Hepatocyte (in vitro differentiated cells): Measurements from ENCODE around the gene MED9. TPM values are rescaled to one million over a fixed set of nuclear protein-coding genes. Genes with fewer than 3 reads are reported as not detected.

Experiments used
- DNase-seq: peaks from one replicate; pipeline ENCODE4 v3.0.0-alpha.2; 2016; ENCODE audit warnings: low spot score
- H2AFZ ChIP-seq: fragments of 200-600 bp; sonication (generic); 2 replicates; pipeline ENCODE4 v1.6.0; 2016; ENCODE audit warnings: antibody characterized with exemption, mild to moderate bottlenecking
- H3K27ac ChIP-seq: fragments of 200-600 bp; sonication (generic); 2 replicates; pipeline ENCODE4 v1.5.1; 2016; ENCODE audit warnings: mild to moderate bottlenecking
- H3K27me3 ChIP-seq: fragments of 200-600 bp; sonication (generic); 2 replicates; pipeline ENCODE4 v1.6.1; 2016
- H3K36me3 ChIP-seq: fragments of 200-600 bp; sonication (generic); replicated peaks from 2 replicates; pipeline ENCODE4 v1.5.1; 2016; ENCODE audit warnings: low read depth; ENCODE audit not compliant: insufficient read depth
- H3K4me1 ChIP-seq: fragments of 200-600 bp; sonication (generic); 2 replicates; pipeline ENCODE4 v1.5.1; 2016; ENCODE audit warnings: mild to moderate bottlenecking, moderate library complexity; ENCODE audit not compliant: insufficient read depth
- H3K4me2 ChIP-seq: fragments of 200-600 bp; sonication (generic); 2 replicates; pipeline ENCODE4 v1.6.0; 2016
- H3K4me3 ChIP-seq: fragments of 200-600 bp; sonication (generic); 2 replicates; pipeline ENCODE4 v1.5.1; 2016; ENCODE audit warnings: mild to moderate bottlenecking
- H3K79me2 ChIP-seq: fragments of 200-600 bp; sonication (generic); 2 replicates; pipeline ENCODE4 v1.6.0; 2017; ENCODE audit warnings: mild to moderate bottlenecking
- H3K9me2 ChIP-seq: fragments of 200-600 bp; sonication (generic); replicated peaks from 2 replicates; pipeline ENCODE4 v1.6.0; 2017; ENCODE audit warnings: mild to moderate bottlenecking; ENCODE audit not compliant: insufficient read depth
- H3K9me3 ChIP-seq: fragments of 200-600 bp; sonication (generic); 2 replicates; pipeline ENCODE4 v1.5.1; 2016; ENCODE audit warnings: low read depth, mild to moderate bottlenecking
- H4K20me1 ChIP-seq: fragments of 200-600 bp; sonication (generic); 2 replicates; pipeline ENCODE4 v1.6.0; 2016; ENCODE audit warnings: mild to moderate bottlenecking; ENCODE audit not compliant: insufficient read depth, poor library complexity, severe bottlenecking
- EZH2 ChIP-seq: fragments of 200-600 bp; sonication (generic); IDR thresholded peaks from 2 replicates; pipeline ENCODE4 v1.6.1; 2016; ENCODE audit warnings: antibody characterized with exemption, mild to moderate bottlenecking, borderline replicate concordance
- EZH2phosphoT487 ChIP-seq: fragments of 200-600 bp; sonication (generic); IDR thresholded peaks from one replicate; pipeline ENCODE4 v1.6.1; 2018; ENCODE audit warnings: antibody characterized with exemption, mild to moderate bottlenecking, low read depth, moderate library complexity; ENCODE audit not compliant: unreplicated experiment, severe bottlenecking
- WGBS: methylation state at CpG from one replicate; pipeline ENCODE4 v1.1.6; 2016; ENCODE audit warnings: low lambda C conversion rate; ENCODE audit errors: missing lambda C conversion rate; 5-methylcytosine and 5-hydroxymethylcytosine counted together
- polyA plus RNA-seq: library from polyadenylated mRNA; unstranded; fragments of >200 nt; fragmentation: Nextera tagmentation; extraction: Ambion mirVana; gene quantifications from 2 replicates; pipeline ENCODE4 v1.2.1, GENCODE V29; 2016
- total RNA-seq: library from RNA; depleted of rRNA; stranded (reverse); fragments of >200 nt; gene quantifications from 2 replicates; pipeline ENCODE4 v1.2.3, GENCODE V29; 2014
- TF ChIP-seq, protein P1 (sequence below): fragments of 200-600 bp; sonication (generic); IDR thresholded peaks from 2 replicates; pipeline ENCODE4 v1.5.1; 2016; ENCODE audit warnings: antibody characterized with exemption, mild to moderate bottlenecking; ENCODE audit not compliant: poor library complexity

Gene MED9
- total and polyA plus RNA-seq, 2 experiments from 2014 or later = 17.1 to 17.3 TPM

- Histone ChIP-seq H3K79me2 (no peaks in the 10 kb centered on the region), H3K4me1 (peaks cover 21% of the 10 kb centered on the region), H3K4me3 (no peak overlapping the region), H3K27me3 (peaks cover 9% of the 10 kb centered on the region), H2AFZ (no peak overlapping the region), H4K20me1 (no peaks in the 10 kb centered on the region), H3K27ac (no peak overlapping the region), H3K36me3 (no peaks in the 10 kb centered on the region), H3K9me3 (no peaks in the 10 kb centered on the region), H3K4me2 (peak overlapping the region; percentile 99), H3K9me2 (no peaks in the 10 kb centered on the region)
- no peak for DNase-seq
- 76% methylated on average over 15 of the region's 15 CpGs for WGBS
- TF ChIP-seq EZH2phosphoT487 (no peak), EZH2 (no peak)
Measured at GRCh38 chr17:17493249-17493985, 16.6 kb downstream of the MED9 start.

- WGBS = 56% methylated on average over 5 of the region's 5 CpGs
- no peaks in the 10 kb centered on the region for H4K20me1 ChIP-seq
- no peaks in the 10 kb centered on the region for H3K79me2 ChIP-seq
- no peak overlapping the region for H3K4me3 ChIP-seq
- TF ChIP-seq, protein P1, sequence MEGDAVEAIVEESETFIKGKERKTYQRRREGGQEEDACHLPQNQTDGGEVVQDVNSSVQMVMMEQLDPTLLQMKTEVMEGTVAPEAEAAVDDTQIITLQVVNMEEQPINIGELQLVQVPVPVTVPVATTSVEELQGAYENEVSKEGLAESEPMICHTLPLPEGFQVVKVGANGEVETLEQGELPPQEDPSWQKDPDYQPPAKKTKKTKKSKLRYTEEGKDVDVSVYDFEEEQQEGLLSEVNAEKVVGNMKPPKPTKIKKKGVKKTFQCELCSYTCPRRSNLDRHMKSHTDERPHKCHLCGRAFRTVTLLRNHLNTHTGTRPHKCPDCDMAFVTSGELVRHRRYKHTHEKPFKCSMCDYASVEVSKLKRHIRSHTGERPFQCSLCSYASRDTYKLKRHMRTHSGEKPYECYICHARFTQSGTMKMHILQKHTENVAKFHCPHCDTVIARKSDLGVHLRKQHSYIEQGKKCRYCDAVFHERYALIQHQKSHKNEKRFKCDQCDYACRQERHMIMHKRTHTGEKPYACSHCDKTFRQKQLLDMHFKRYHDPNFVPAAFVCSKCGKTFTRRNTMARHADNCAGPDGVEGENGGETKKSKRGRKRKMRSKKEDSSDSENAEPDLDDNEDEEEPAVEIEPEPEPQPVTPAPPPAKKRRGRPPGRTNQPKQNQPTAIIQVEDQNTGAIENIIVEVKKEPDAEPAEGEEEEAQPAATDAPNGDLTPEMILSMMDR = no peak
- TF ChIP-seq EZH2phosphoT487 (no peak), EZH2 (no peak)
- peaks cover 21% of the 10 kb centered on the region for H3K4me1 ChIP-seq
- no peaks in the 10 kb centered on the region for H3K36me3 ChIP-seq
- no peak overlapping the region for H2AFZ ChIP-seq
- H3K9me3 ChIP-seq = no peaks in the 10 kb centered on the region
- peak overlapping the region; percentile 99 for H3K4me2 ChIP-seq
- peaks cover 9% of the 10 kb centered on the region for H3K27me3 ChIP-seq
- no peak for DNase-seq
- no peak overlapping the region for H3K27ac ChIP-seq
- H3K9me2 ChIP-seq = no peaks in the 10 kb centered on the region
Measured at GRCh38 chr17:17493986-17494466, 17.2 kb downstream of the MED9 start.

DNA sequence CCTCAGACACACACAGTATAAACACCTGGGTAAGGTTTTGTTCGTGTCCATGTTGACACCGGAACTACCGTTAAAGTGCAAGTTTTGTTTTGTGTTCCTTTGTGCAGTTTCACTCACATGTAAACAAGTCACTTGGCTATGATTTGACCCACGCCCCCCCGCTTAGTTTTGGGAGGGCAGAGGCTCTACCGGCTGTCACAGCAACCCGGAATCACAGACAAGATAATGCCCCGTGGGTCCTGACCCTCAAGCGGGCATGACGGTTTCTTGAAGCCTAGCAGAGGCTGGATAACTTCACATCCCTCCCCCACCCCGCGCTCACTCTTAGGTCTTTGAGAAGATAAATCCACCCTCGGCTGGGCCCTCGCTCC lies 17.7 kb downstream of the MED9 start:
- no peak for TF ChIP-seq EZH2
- no peak for TF ChIP-seq EZH2phosphoT487
- TF ChIP-seq, protein P1 = no peak
- no peak for DNase-seq
- WGBS = 21% methylated on average over 12 of the region's 14 CpGs
- Histone ChIP-seq H3K27me3 (peaks cover 9% of the 10 kb centered on the region), H3K4me3 (peak overlapping the region; percentile 70), H2AFZ (no peak overlapping the region), H3K9me3 (no peaks in the 10 kb centered on the region), H4K20me1 (no peaks in the 10 kb centered on the region), H3K79me2 (no peaks in the 10 kb centered on the region), H3K27ac (no peak overlapping the region), H3K4me1 (peaks cover 21% of the 10 kb centered on the region), H3K9me2 (no peaks in the 10 kb centered on the region), H3K4me2 (peak overlapping the region; percentile 99), H3K36me3 (no peaks in the 10 kb centered on the region)

DNA sequence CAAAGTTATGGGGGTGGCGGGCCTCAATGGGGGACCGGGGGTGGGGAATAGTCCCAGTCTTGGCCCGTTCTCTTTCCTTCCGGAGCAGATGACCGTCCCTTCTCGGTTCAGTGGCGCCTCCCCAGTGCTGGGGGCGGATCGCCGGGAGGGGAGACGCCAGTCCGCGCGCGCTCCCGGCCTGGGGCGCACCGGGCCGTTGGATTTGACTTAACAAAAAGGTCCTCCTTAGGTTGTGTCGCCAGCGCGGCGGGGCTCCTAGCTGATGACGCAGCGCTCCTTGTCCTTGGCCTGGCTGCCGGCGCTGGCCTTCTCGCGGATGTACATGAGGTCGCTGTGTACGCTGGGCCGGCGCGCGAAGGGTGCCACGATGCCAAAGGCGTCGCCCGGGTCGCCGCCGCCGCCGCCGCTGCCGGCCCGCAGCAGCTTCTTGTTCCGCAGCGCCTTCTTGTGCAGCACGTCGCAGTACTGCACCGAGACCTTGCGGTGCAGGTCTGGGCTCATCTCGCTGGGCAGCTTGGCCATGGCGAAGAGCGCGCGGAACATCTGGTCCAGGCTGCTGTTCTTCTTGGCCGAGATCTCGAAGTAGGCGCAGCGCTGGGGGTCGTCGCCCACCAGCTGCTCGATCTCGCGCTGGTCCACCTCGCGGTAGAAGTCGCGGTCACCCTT lies 18.2 kb downstream of the MED9 start:
- peak overlapping the region; percentile 25 for H3K27ac ChIP-seq
- no peaks in the 10 kb centered on the region for H3K9me3 ChIP-seq
- no peaks in the 10 kb centered on the region for H3K9me2 ChIP-seq
- peak; percentile 60 for DNase-seq
- H3K4me2 ChIP-seq = peak overlapping the region; percentile 99
- no peak overlapping the region for H2AFZ ChIP-seq
- H3K79me2 ChIP-seq = no peaks in the 10 kb centered on the region
- no peak for TF ChIP-seq EZH2
- TF ChIP-seq, protein P1 = peak; percentile 5
- H3K27me3 ChIP-seq = peaks cover 9% of the 10 kb centered on the region
- 3% methylated on average over 69 of the region's 71 CpGs for WGBS
- H3K4me1 ChIP-seq = peaks cover 21% of the 10 kb centered on the region
- H3K4me3 ChIP-seq = peak overlapping the region; percentile 70
- H3K36me3 ChIP-seq = no peaks in the 10 kb centered on the region
- H4K20me1 ChIP-seq = no peaks in the 10 kb centered on the region
